ENCODE results near the gene ABCA13. TPM values are rescaled to one million over a fixed set of nuclear protein-coding genes. Genes with fewer than 3 reads are reported as not detected.

Gene ABCA13
- total and polyA plus RNA-seq, 2 of the 4 experiments (the other 2 are of a cell fraction): under 0.01 to 0.07 TPM

DNA sequence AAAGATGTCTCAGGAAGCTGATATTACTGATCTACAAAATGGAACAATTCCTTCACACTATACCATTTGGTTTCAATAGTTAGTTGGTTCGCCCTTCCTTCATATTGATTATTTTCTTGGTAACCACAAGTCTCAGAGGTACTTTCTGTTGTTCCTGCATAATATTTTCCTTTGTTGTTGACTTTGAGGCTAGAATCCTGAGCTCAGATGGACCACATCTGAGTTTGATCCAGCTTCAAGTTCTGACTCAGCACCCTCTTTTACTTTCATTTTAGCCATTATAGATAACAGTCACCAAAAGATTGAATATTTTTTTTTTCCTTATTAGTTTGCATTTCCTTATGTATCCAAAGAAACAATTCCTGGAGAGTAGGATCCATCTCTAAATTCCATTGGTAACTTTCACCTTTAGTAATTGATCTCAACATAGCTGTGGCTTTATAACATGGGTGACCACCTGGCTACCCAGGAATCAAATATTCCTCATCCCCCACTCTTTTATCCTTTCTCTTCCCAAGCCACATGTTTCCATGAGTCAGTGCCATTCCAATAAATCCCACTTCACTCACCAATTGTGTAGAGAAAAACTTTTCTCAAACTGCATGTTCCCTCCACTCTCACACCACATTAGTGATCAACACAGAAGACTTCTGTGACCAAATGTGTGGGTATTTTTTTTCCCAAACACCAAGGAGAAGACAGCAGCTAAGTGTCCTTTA is 9.7 kb upstream of the ABCA13 start:
- ChIA-PET POLR2A (ENCODE audit: unreplicated experiment) (interaction anchor here (0.5 kb wide), 1 partner anchor 164 kb away, joined by 3 read pairs; no protein-coding TSS in a partner anchor), CTCF (interaction anchor here (0.9 kb wide), 1 partner anchor 11 kb away, joined by 4 read pairs; no protein-coding TSS in a partner anchor)
- Histone ChIP-seq H3K4me3 (ENCODE audit: insufficient read depth, low read depth, low read length) (no peak overlapping the region), H2BK15ac (ENCODE audit: low read depth, low read length) (no peak overlapping the region; the same call in 2 of the 3 replicates), H3K23ac (ENCODE audit: low read depth, low read length) (no peak overlapping the region; the same call in 1 of the 2 replicates), H2BK120ac (ENCODE audit: low read depth, low read length) (no peak overlapping the region), H3K36me3 (ENCODE audit: control insufficient read depth, insufficient read depth, low read length) (no peaks in the 10 kb centered on the region), H4K8ac (ENCODE audit: low read depth in 2 of 2, low read length in 2 of 2) (no peak overlapping the region), H3K4ac (ENCODE audit: low read depth, low read length) (no peak overlapping the region), H3K14ac (replicated peaks; ENCODE audit: low read depth, low read length) (peak overlapping the region; percentile 30; the same call in 1 of the 2 replicates), H2AK9ac (replicated peaks; ENCODE audit: low read depth, low read length, poor library complexity) (no peak overlapping the region), H3K9me3 (ENCODE audit: control insufficient read depth, insufficient read depth, low read length) (peaks cover 4% of the 10 kb centered on the region; the same call in 1 of the 2 replicates), H3K18ac (ENCODE audit: low read depth, low read length) (no peak overlapping the region), H3K9me1 (ENCODE audit: insufficient read depth, low read length) (peaks cover 4% of the 10 kb centered on the region), H3K9ac (ENCODE audit: low read depth, low read length) (no peak overlapping the region), H2AFZ (replicated peaks; ENCODE audit: low read length, poor library complexity) (no peak overlapping the region), H2BK5ac (ENCODE audit: low read depth, low read length, poor library complexity, severe bottlenecking) (no peak overlapping the region), H2BK20ac (ENCODE audit: low read depth, low read length) (0 out of 2 replicates have a peak overlapping the region, but pooled peaks have one; percentile 3), H3K4me1 (ENCODE audit: control insufficient read depth, insufficient read depth, low read length) (peaks cover 3% of the 10 kb centered on the region; the same call in 1 of the 2 replicates), H4K91ac (ENCODE audit: insufficient read depth, low read depth, low read length) (no peak overlapping the region), H3K27ac (ENCODE audit: insufficient read depth, low read length) (no peak overlapping the region), H3K79me1 (ENCODE audit: low read depth in 1 of 2, low read length in 2 of 2) (no peaks in the 10 kb centered on the region), H3K56ac (ENCODE audit: extremely low read depth, insufficient read depth, low read length) (no peak overlapping the region), H4K5ac (ENCODE audit: low read depth, low read length) (no peak overlapping the region), H2AK5ac (ENCODE audit: low read depth, low read length) (no peak overlapping the region), H3K27me3 (ENCODE audit: control insufficient read depth, insufficient read depth, low read length) (peaks cover 2% of the 10 kb centered on the region; the same call in 1 of the 2 replicates), H4K20me1 (ENCODE audit: insufficient read depth, low read length) (no peaks in the 10 kb centered on the region), H3K4me2 (ENCODE audit: low read depth, low read length) (peak overlapping the region; percentile 26; the same call in 1 of the 2 replicates)
- TF ChIP-seq MAFK (IDR thresholded peaks at IDR 0.05; ENCODE audit: low read depth, low read length): no peak
- TF ChIP-seq NFE2L2 (IDR thresholded peaks at IDR 0.05; ENCODE audit: low read depth, low read length): no peak
- TF ChIP-seq, protein P1, sequence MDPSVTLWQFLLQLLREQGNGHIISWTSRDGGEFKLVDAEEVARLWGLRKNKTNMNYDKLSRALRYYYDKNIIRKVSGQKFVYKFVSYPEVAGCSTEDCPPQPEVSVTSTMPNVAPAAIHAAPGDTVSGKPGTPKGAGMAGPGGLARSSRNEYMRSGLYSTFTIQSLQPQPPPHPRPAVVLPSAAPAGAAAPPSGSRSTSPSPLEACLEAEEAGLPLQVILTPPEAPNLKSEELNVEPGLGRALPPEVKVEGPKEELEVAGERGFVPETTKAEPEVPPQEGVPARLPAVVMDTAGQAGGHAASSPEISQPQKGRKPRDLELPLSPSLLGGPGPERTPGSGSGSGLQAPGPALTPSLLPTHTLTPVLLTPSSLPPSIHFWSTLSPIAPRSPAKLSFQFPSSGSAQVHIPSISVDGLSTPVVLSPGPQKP (IDR thresholded peaks at IDR 0.05; ENCODE audit: borderline replicate concordance, low read depth, low read length): no peak
- TF ChIP-seq CHD1 (IDR thresholded peaks at IDR 0.05; ENCODE audit: low read depth, low read length): no peak
- TF ChIP-seq BHLHE40 (IDR thresholded peaks at IDR 0.05; ENCODE audit: low read depth, low read length): no peak
- dilution Hi-C loops (cut with HindIII; ENCODE audit: low sequenced_read_pairs, unreplicated experiment): no loop called here
- no CpG with 5 or more reads among the region's 1 CpG for WGBS, 2 experiments (ENCODE audit: extremely low coverage in 2 of 2, insufficient read length in 1 of 2)
- no TSS peak for BruUV-seq (replicated peaks)
- no peak for ATAC-seq (ENCODE audit: low read depth)
- DNase-seq: peak; percentile 10
- intact Hi-C loops (cut with micrococcal nuclease): no loop called here
- in situ Hi-C loops (cut with MboI; ENCODE audit: low sequenced_read_pairs): no loop called here
